IgD-negative memory B cell (primary cell): ENCODE results near the gene MYBPH. TPM values are rescaled to one million over a fixed set of nuclear protein-coding genes. Genes with fewer than 3 reads are reported as not detected.

Experiments
- H3K27ac Mint-ChIP-seq, 3 donors: one replicate each; pipeline ENCODE4 v1.8.0; 2020 to 2022; ENCODE audit warnings: mild to moderate bottlenecking in 3 of 3, mixed read lengths in 3 of 3, moderate library complexity in 1 of 3
- H3K27me3 Mint-ChIP-seq: one replicate; pipeline ENCODE4 v1.8.0; 2021; ENCODE audit warnings: mixed read lengths
- H3K36me3 Mint-ChIP-seq: one replicate; pipeline ENCODE4 v1.8.0; 2020; ENCODE audit warnings: mild to moderate bottlenecking, mixed read lengths
- H3K4me1 Mint-ChIP-seq, 3 donors: one replicate each; pipeline ENCODE4 v1.8.0; 2020 to 2022; ENCODE audit warnings: mixed read lengths in 3 of 3, mild to moderate bottlenecking in 1 of 3
- H3K4me3 Mint-ChIP-seq, 4 donors: one replicate each; pipeline ENCODE4 v1.8.0; 2020 to 2022; ENCODE audit warnings: mild to moderate bottlenecking in 4 of 4, mixed read lengths in 4 of 4, moderate library complexity in 3 of 4
- H3K9me3 Mint-ChIP-seq, 3 donors: one replicate each; pipeline ENCODE4 v1.8.0; 2020 to 2021; ENCODE audit warnings: mixed read lengths in 3 of 3, mild to moderate bottlenecking in 1 of 3
- polyA plus RNA-seq: library from polyadenylated mRNA; unstranded; fragments of 300-500 nt; fragmentation: Illumina TruSeq; gene quantifications from one replicate; pipeline ENCODE4 v1.2.3, GENCODE V29; 2021

Gene MYBPH
- polyA plus RNA-seq, 1 donor from 2014 or later = not detected

GRCh38 chr1:203153989-203154821, 21.4 kb downstream of the MYBPH start:
- peaks cover 0 to 10% (median 4%) of the 10 kb centered on the region in 3 donors for H3K9me3 Mint-ChIP-seq
- no peaks in the 10 kb centered on the region for H3K36me3 Mint-ChIP-seq
- H3K27me3 Mint-ChIP-seq = peaks cover 12% of the 10 kb centered on the region
- no peak overlapping the region for H3K4me3 Mint-ChIP-seq
- no peak overlapping the region for H3K27ac Mint-ChIP-seq
- no peaks in the 10 kb centered on the region for H3K4me1 Mint-ChIP-seq

- Mint-ChIP-seq H3K4me1 (no peaks in the 10 kb centered on the region), H3K36me3 (no peaks in the 10 kb centered on the region), H3K27ac (no peak overlapping the region), H3K4me3 (peak overlapping the region in 1 of 4 donors; percentile 63), H3K9me3 (peaks cover 0 to 4% (median 4%) of the 10 kb centered on the region in 3 donors), H3K27me3 (peaks cover 12% of the 10 kb centered on the region)
Measured at GRCh38 chr1:203153051-203153988, 22.3 kb downstream of the MYBPH start.

GRCh38 chr1:203152158-203153034, 23.2 kb downstream of the MYBPH start:
- no peaks in the 10 kb centered on the region for H3K9me3 Mint-ChIP-seq
- no peaks in the 10 kb centered on the region for H3K4me1 Mint-ChIP-seq
- no peak overlapping the region for H3K27ac Mint-ChIP-seq
- H3K4me3 Mint-ChIP-seq = no peak overlapping the region
- peaks cover 12% of the 10 kb centered on the region for H3K27me3 Mint-ChIP-seq
- H3K36me3 Mint-ChIP-seq = no peaks in the 10 kb centered on the region

GRCh38 chr1:203151362-203152157, 24.1 kb downstream of the MYBPH start:
- Mint-ChIP-seq H3K9me3 (no peaks in the 10 kb centered on the region), H3K4me1 (no peaks in the 10 kb centered on the region), H3K27me3 (peaks cover 12% of the 10 kb centered on the region), H3K4me3 (peak overlapping the region in 1 of 4 donors; percentile 32), H3K36me3 (no peaks in the 10 kb centered on the region), H3K27ac (no peak overlapping the region)

GRCh38 chr1:203150511-203151297, 24.9 kb downstream of the MYBPH start:
- Mint-ChIP-seq H3K27ac (no peak overlapping the region), H3K4me3 (no peak overlapping the region), H3K4me1 (no peaks in the 10 kb centered on the region), H3K27me3 (peaks cover 8% of the 10 kb centered on the region), H3K9me3 (no peaks in the 10 kb centered on the region), H3K36me3 (no peaks in the 10 kb centered on the region)

- H3K27me3 Mint-ChIP-seq = peaks cover 5% of the 10 kb centered on the region
- no peaks in the 10 kb centered on the region for H3K36me3 Mint-ChIP-seq
- no peaks in the 10 kb centered on the region for H3K9me3 Mint-ChIP-seq
- peak overlapping the region in 1 of 3 donors; percentile 59 for H3K27ac Mint-ChIP-seq
- H3K4me1 Mint-ChIP-seq = no peaks in the 10 kb centered on the region
- H3K4me3 Mint-ChIP-seq = no peak overlapping the region
Measured at GRCh38 chr1:203149188-203149840, 26.3 kb downstream of the MYBPH start.

- no peak overlapping the region for H3K27ac Mint-ChIP-seq
- peaks cover 3% of the 10 kb centered on the region for H3K27me3 Mint-ChIP-seq
Measured at GRCh38 chr1:203148579-203148978, 27.0 kb downstream of the MYBPH start.

GRCh38 chr1:203148127-203148526, 27.5 kb downstream of the MYBPH start:
- Mint-ChIP-seq H3K4me3 (no peak overlapping the region), H3K27ac (no peak overlapping the region), H3K36me3 (no peaks in the 10 kb centered on the region), H3K9me3 (peaks cover 0 to 2% (median 2%) of the 10 kb centered on the region in 3 donors), H3K27me3 (peaks cover 3% of the 10 kb centered on the region), H3K4me1 (no peaks in the 10 kb centered on the region)

More at GRCh38 chr1:203148579-203148978, 27.0 kb downstream of the MYBPH start:
- Mint-ChIP-seq H3K9me3 (peaks cover 0 to 2% (median under 1%) of the 10 kb centered on the region in 3 donors), H3K36me3 (no peaks in the 10 kb centered on the region), H3K4me3 (no peak overlapping the region), H3K4me1 (no peaks in the 10 kb centered on the region)

GRCh38 chr1:203147376-203147775, 28.2 kb downstream of the MYBPH start:
- Mint-ChIP-seq H3K27ac (no peak overlapping the region), H3K36me3 (no peaks in the 10 kb centered on the region), H3K4me1 (no peaks in the 10 kb centered on the region), H3K9me3 (peaks cover 0 to 2% (median 2%) of the 10 kb centered on the region in 3 donors), H3K27me3 (peaks cover 3% of the 10 kb centered on the region), H3K4me3 (no peak overlapping the region)

- Mint-ChIP-seq H3K27me3 (no peaks in the 10 kb centered on the region), H3K9me3 (peaks cover 0 to 5% (median 2%) of the 10 kb centered on the region in 3 donors), H3K4me1 (no peaks in the 10 kb centered on the region), H3K4me3 (no peak overlapping the region), H3K27ac (no peak overlapping the region), H3K36me3 (no peaks in the 10 kb centered on the region)
Measured at GRCh38 chr1:203146537-203146936, 29.1 kb downstream of the MYBPH start.

- H3K9me3 Mint-ChIP-seq = peaks cover 0 to 5% (median 2%) of the 10 kb centered on the region in 3 donors
- no peak overlapping the region for H3K27ac Mint-ChIP-seq
- no peak overlapping the region for H3K4me3 Mint-ChIP-seq
- H3K4me1 Mint-ChIP-seq = no peaks in the 10 kb centered on the region
- H3K36me3 Mint-ChIP-seq = no peaks in the 10 kb centered on the region
- H3K27me3 Mint-ChIP-seq = no peaks in the 10 kb centered on the region
Measured at GRCh38 chr1:203146042-203146369, 29.6 kb downstream of the MYBPH start.

- Mint-ChIP-seq H3K4me1 (no peaks in the 10 kb centered on the region), H3K27ac (no peak overlapping the region), H3K9me3 (peaks cover 0 to 5% (median 2%) of the 10 kb centered on the region in 3 donors), H3K36me3 (no peaks in the 10 kb centered on the region), H3K27me3 (no peaks in the 10 kb centered on the region), H3K4me3 (no peak overlapping the region)
Measured at GRCh38 chr1:203145321-203146041, 30.1 kb downstream of the MYBPH start.
